ENCODE results near the gene SHFL. TPM values are rescaled to one million over a fixed set of nuclear protein-coding genes. Genes with fewer than 3 reads are reported as not detected.

SHFL gene
- 30.1 and 42.2 TPM in 2 replicates for polyA plus RNA-seq (2011; rRNA removed)
- polyA minus RNA-seq (2011; rRNA and poly(A)+ RNA removed): 14.0 and 19.2 TPM in 2 replicates

DNA sequence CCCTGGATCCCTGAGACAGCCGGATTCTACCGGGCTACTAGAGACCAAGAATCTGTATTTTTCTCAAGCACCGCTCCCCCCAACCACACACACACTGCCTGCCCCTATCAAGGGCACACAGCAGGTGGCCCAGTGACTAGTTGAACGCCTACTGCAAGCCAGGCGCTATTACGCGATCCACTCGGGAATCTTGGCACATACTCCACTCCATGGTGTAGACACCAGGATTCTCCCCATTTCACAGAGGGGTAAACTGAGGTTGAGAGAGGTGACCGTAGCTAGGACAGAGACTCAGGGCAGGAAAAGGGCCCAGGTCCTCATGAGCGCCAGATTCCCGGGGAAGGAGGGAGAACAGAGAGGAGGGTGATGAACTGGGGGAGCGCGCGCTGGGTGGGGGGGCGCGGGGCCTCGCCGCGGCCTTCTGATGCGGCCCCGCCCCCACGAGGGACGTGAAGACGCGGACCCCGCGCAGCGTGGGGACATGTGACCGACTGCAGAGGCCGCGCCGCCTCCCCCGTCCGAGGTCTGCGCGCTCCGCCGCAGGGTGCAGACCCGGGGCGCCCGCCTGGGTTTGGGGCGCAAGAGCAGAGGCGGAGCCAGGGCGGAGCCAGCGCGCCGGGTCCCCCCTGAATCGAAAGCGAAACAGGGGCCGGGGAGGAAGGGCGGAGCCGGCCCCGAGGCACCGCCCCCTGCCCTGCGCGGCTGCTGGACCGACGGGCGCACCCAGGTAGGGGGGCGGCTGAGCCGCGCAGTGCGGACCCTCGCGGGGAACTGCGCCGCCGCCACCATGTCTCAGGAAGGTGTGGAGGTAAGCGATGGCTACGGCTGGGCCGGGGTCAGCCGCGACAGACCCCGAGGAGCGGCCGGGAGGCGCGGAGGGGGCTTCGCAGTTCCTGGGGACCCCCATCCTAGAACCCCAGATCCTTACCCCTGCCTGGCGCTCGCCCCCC lies at the start of gene SHFL:
TSS of gene SHFL (plus strand) at position 677 of the 950 bp plus-strand sequence. CDS start at position 788, 111 bp downstream.
- DNase-seq (ENCODE audit: low read depth): no peak
- Histone ChIP-seq H3K4me3 (ENCODE audit: low read depth, low read length) (peak within 1 kb of the TSS; percentile 99), H3K36me3 (ENCODE audit: control insufficient read depth, insufficient read depth, low read length) (peaks cover 9% of the 10 kb centered on the region), H3K27me3 (ENCODE audit: control insufficient read depth, insufficient read depth, low read length) (no peaks in the 10 kb centered on the region)
- ChIA-PET POLR2A (no interaction called here), CTCF (no interaction called here)
- TF ChIP-seq, protein P1, sequence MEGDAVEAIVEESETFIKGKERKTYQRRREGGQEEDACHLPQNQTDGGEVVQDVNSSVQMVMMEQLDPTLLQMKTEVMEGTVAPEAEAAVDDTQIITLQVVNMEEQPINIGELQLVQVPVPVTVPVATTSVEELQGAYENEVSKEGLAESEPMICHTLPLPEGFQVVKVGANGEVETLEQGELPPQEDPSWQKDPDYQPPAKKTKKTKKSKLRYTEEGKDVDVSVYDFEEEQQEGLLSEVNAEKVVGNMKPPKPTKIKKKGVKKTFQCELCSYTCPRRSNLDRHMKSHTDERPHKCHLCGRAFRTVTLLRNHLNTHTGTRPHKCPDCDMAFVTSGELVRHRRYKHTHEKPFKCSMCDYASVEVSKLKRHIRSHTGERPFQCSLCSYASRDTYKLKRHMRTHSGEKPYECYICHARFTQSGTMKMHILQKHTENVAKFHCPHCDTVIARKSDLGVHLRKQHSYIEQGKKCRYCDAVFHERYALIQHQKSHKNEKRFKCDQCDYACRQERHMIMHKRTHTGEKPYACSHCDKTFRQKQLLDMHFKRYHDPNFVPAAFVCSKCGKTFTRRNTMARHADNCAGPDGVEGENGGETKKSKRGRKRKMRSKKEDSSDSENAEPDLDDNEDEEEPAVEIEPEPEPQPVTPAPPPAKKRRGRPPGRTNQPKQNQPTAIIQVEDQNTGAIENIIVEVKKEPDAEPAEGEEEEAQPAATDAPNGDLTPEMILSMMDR (IDR thresholded peaks at IDR 0.05; ENCODE audit: insufficient read depth, low read depth, low read length): no peak

DNA sequence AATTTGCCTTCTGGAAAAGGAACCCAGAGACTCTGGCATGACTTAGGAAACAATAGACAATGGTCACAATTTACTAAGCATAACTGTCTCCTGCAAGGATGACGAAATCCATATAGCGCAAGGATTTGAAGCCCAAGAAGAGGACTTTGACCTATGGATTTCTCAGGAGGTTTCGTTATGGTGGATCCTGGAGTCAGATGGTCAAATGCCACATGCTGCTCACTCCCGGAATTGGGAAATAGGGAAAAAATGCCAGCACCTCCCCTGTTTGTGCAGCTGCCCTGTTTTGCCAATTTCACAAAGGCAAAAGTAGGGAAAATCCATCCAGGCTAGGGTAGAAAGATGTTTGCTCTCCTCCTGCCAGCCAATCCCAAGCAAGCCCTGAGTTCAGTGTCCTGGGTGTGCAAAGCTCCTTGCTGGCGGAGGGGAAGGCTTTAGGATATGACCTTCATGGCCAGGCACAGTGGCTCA lies 49.5 kb upstream of the SHFL start:
- ChIA-PET POLR2A (no interaction called here), CTCF (interaction anchor here (1.5 to 2.0 kb wide), 3 partner anchors 9 to 214 kb away, joined by 3 to 9 read pairs (median 4); no protein-coding TSS in a partner anchor)
- Histone ChIP-seq H3K4me3 (ENCODE audit: low read depth, low read length) (no peak overlapping the region), H3K36me3 (ENCODE audit: control insufficient read depth, insufficient read depth, low read length) (no peaks in the 10 kb centered on the region), H3K27me3 (ENCODE audit: control insufficient read depth, insufficient read depth, low read length) (peaks cover 15% of the 10 kb centered on the region)
- TF ChIP-seq, protein P1 (IDR thresholded peaks at IDR 0.05; ENCODE audit: insufficient read depth, low read depth, low read length): no peak
- no peak for DNase-seq (ENCODE audit: low read depth)

DNA sequence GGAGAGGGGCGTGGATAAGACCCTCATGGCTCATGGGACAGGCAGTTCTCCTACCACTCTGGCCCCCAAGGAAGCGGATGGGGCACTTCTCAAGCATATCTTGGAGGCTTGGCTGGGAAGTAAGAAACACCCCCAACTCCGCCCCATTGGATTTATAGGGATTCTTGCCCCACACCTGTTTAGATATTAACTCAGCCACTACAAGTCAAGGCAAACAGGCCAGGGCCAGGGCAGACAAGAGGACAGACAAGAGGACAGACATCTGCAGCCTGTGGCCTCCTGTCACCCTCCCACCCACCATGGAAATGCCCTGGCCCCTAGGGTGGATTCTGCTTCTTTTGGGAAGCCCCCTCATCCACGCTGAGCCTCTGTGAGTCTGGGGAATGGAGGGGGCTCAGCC lies 48.8 kb upstream of the SHFL start:
- CTCF ChIA-PET: interaction anchor here (1.5 to 2.0 kb wide), 3 partner anchors 10 to 213 kb away, joined by 3 to 9 read pairs (median 4); no protein-coding TSS in a partner anchor
- DNase-seq (ENCODE audit: low read depth): no peak
- TF ChIP-seq, protein P1 (IDR thresholded peaks at IDR 0.05; ENCODE audit: insufficient read depth, low read depth, low read length): no peak
- H3K36me3 ChIP-seq (ENCODE audit: control insufficient read depth, insufficient read depth, low read length): no peaks in the 10 kb centered on the region
- POLR2A ChIA-PET: no interaction called here
- peaks cover 13% of the 10 kb centered on the region for H3K27me3 ChIP-seq (ENCODE audit: control insufficient read depth, insufficient read depth, low read length)
- H3K4me3 ChIP-seq (ENCODE audit: low read depth, low read length): no peak overlapping the region

DNA sequence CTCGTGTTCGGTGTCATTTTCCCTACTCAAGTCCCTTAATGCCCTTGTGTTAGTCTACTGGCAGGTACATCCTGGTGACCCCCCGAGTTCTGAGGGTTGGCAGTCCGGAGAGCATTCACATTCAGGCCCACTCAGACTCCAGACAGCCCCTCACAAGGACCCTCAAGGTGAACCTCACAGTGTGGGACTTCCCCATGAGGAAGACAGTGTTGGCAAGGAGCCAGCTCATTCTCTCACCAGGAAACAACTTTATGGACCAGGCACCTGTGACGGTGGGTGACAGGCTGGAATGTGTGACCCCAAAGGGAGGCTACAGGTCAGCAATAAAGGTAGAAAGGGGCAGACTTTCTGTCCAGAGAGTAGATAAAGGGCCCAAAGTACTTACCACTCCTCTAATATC lies 48.3 kb upstream of the SHFL start:
- Histone ChIP-seq H3K4me3 (ENCODE audit: low read depth, low read length) (no peak overlapping the region), H3K27me3 (ENCODE audit: control insufficient read depth, insufficient read depth, low read length) (peaks cover 11% of the 10 kb centered on the region), H3K36me3 (ENCODE audit: control insufficient read depth, insufficient read depth, low read length) (no peaks in the 10 kb centered on the region)
- CTCF ChIA-PET: interaction anchor here (1.6 to 2.0 kb wide), 2 partner anchors 10 to 212 kb away, joined by 4 to 9 read pairs; no protein-coding TSS in a partner anchor
- TF ChIP-seq, protein P1 (IDR thresholded peaks at IDR 0.05; ENCODE audit: insufficient read depth, low read depth, low read length): no peak
- no peak for DNase-seq (ENCODE audit: low read depth)
- POLR2A ChIA-PET: no interaction called here

DNA sequence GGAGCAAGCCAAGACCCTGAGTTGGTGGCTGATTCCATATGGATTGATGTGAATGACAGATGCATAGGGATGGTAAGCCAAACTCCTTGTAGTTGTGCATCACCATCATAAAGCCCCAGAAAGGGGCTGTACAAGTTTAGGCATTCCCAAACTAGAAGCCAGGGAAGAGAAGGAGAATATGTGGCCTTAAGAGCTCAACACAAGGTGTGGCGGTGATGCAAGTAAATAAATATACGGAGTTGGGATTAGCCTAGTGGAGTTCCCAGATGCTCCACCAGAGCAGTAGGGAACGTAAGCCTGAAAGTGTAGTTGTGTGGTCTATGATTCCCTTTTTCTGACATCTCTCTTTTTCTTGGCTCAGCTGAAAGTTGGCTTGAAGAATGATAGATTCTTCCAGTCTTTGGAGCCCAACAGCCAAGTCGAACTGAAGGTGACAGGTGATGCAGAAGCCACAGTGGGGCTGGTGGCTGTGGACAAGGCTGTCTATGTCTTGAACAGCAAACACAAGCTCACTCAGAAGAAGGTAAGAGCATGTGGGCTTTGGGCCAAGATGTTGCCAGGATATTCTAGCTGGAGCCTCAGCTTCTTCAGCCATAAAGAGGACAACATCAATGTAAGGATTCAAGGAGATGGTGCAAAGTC lies 42.7 kb upstream of the SHFL start:
- no peak for DNase-seq (ENCODE audit: low read depth)

More for the DNA sequence above, 42.7 kb upstream of the SHFL start:
- TF ChIP-seq, protein P1 (IDR thresholded peaks at IDR 0.05; ENCODE audit: insufficient read depth, low read depth, low read length): no peak
- H3K27me3 ChIP-seq (ENCODE audit: control insufficient read depth, insufficient read depth, low read length): no peaks in the 10 kb centered on the region
- CTCF ChIA-PET: interaction anchor here (2.2 kb wide), 1 partner anchor 16 kb away, joined by 5 read pairs; no protein-coding TSS in a partner anchor
- POLR2A ChIA-PET: no interaction called here
- H3K36me3 ChIP-seq (ENCODE audit: control insufficient read depth, insufficient read depth, low read length): no peaks in the 10 kb centered on the region
- H3K4me3 ChIP-seq (ENCODE audit: low read depth, low read length): no peak overlapping the region
